ENCODE data around the gene GALNT8.

GRCh38 chr12:4771172-4771959 lies 51.2 kb downstream of the GALNT8 start:
- TF ChIP-seq CTCF (IDR thresholded peaks at IDR 0.05) (no peak), POLR2AphosphoS5 (IDR thresholded peaks at IDR 0.05) (no peak), POLR2A (IDR thresholded peaks at IDR 0.05; ENCODE audit: low read depth) (no peak), EP300 (IDR thresholded peaks at IDR 0.05) (no peak)

Data from esophagus muscularis mucosa (tissue), 4 donors.